CD8-positive, alpha-beta memory T cell (primary cell): Measurements from ENCODE around the gene TMEM184A. TPM values are rescaled to one million over a fixed set of nuclear protein-coding genes. Genes with fewer than 3 reads are reported as not detected.

ENCODE experiments used
- CTCF ChIA-PET: fragments of 350-600 bp; sonication (Branson Sonifier 250); formaldehyde crosslinking; loops from one replicate; lab custom pipeline; 2021; ENCODE audit warnings: antibody characterized with exemption; lab: Charles Lee
- POLR2A ChIA-PET: fragments of 350-600 bp; sonication (Branson Sonifier 250); formaldehyde crosslinking; loops from one replicate; lab custom pipeline; 2021; ENCODE audit warnings: antibody characterized with exemption; lab: Charles Lee
- DNase-seq, 5 donors: peaks; one replicate each; pipeline versions ENCODE4 v3.0.0 to v3.0.0-alpha.2; 2020 to 2022; ENCODE audit warnings: mixed read lengths in 1 of 5
- H3K27ac ChIP-seq: one replicate; pipeline ENCODE4 v1.7.0; 2013; ENCODE audit warnings: low read depth, mild to moderate bottlenecking, low read length, moderate library complexity
- H3K27me3 ChIP-seq: 2 replicates; pipeline ENCODE4 v1.7.0; 2013; ENCODE audit warnings: low read length, mild to moderate bottlenecking; ENCODE audit not compliant: insufficient read depth, poor library complexity, severe bottlenecking
- H3K36me3 ChIP-seq: 2 replicates; pipeline ENCODE4 v1.7.0; 2013; ENCODE audit warnings: mild to moderate bottlenecking, low read length, moderate library complexity; ENCODE audit not compliant: insufficient read depth
- H3K4me1 ChIP-seq: 2 replicates; pipeline ENCODE4 v1.7.0; 2013; ENCODE audit warnings: mild to moderate bottlenecking, low read length, moderate library complexity; ENCODE audit not compliant: insufficient read depth
- H3K4me3 ChIP-seq: 2 replicates; pipeline ENCODE4 v1.7.0; 2013; ENCODE audit warnings: mild to moderate bottlenecking, low read length
- H3K9me3 ChIP-seq: 2 replicates; pipeline ENCODE4 v1.7.0; 2013; ENCODE audit warnings: mild to moderate bottlenecking, low read length
- H3K27ac Mint-ChIP-seq, 8 donors: one replicate each; pipeline ENCODE4 v1.8.0; 2020 to 2021; ENCODE audit warnings: mixed read lengths in 8 of 8, mild to moderate bottlenecking in 6 of 8, inconsistent platforms in 3 of 8, moderate library complexity in 3 of 8
- H3K27me3 Mint-ChIP-seq, 2 donors: one replicate each; pipeline ENCODE4 v1.8.0; 2020 to 2021; ENCODE audit warnings: mixed read lengths in 2 of 2, mild to moderate bottlenecking in 1 of 2, moderate library complexity in 1 of 2
- H3K36me3 Mint-ChIP-seq, 3 donors: one replicate each; pipeline ENCODE4 v1.8.0; 2020 to 2021; ENCODE audit warnings: mixed read lengths in 3 of 3, inconsistent platforms in 1 of 3, mild to moderate bottlenecking in 1 of 3
- H3K4me1 Mint-ChIP-seq, 3 donors: one replicate each; pipeline ENCODE4 v1.8.0; 2020 to 2021; ENCODE audit warnings: mixed read lengths in 3 of 3, inconsistent platforms in 1 of 3, mild to moderate bottlenecking in 1 of 3
- H3K4me3 Mint-ChIP-seq, 7 donors: one replicate each; pipeline ENCODE4 v1.8.0; 2020 to 2021; ENCODE audit warnings: mixed read lengths in 7 of 7, mild to moderate bottlenecking in 6 of 7, moderate library complexity in 4 of 7, inconsistent platforms in 2 of 7
- H3K9me3 Mint-ChIP-seq, 5 donors: one replicate each; pipeline ENCODE4 v1.8.0; 2020 to 2022; ENCODE audit warnings: mixed read lengths in 5 of 5, mild to moderate bottlenecking in 3 of 5, moderate library complexity in 2 of 5, inconsistent platforms in 1 of 5
- polyA plus RNA-seq: library from polyadenylated mRNA; unstranded; fragments of 300-500 nt; fragmentation: Illumina TruSeq; gene quantifications from one replicate; pipeline ENCODE4 v1.2.3, GENCODE V29; 2021
- total RNA-seq, 2 experiments: library from RNA; stranded (reverse); gene quantifications; one replicate each; pipeline ENCODE4 v1.2.3, GENCODE V29; 2021

Gene TMEM184A
- total and polyA plus RNA-seq, 3 experiments from 2014 or later: not detected

- H3K4me1 Mint-ChIP-seq: peaks cover 0 to under 1% (median 0%) of the 10 kb centered on the region in 3 donors
- Histone ChIP-seq H3K36me3 (no peaks in the 10 kb centered on the region), H3K4me3 (no peak overlapping the region), H3K4me1 (no peaks in the 10 kb centered on the region), H3K9me3 (no peaks in the 10 kb centered on the region), H3K27me3 (peaks cover under 1% of the 10 kb centered on the region), H3K27ac (no peak overlapping the region)
- no peak for DNase-seq
- H3K9me3 Mint-ChIP-seq: no peaks in the 10 kb centered on the region
- ChIA-PET POLR2A (no interaction called here), CTCF (no interaction called here)
- peaks cover 19 to 36% of the 10 kb centered on the region in 2 donors for H3K27me3 Mint-ChIP-seq
- no peak overlapping the region for H3K4me3 Mint-ChIP-seq
- no peak overlapping the region for H3K27ac Mint-ChIP-seq
- H3K36me3 Mint-ChIP-seq: no peaks in the 10 kb centered on the region
Observed at GRCh38 chr7:1598286-1598685, 42.3 kb upstream of the TMEM184A start.

- DNase-seq: no peak
- Mint-ChIP-seq H3K9me3 (no peaks in the 10 kb centered on the region), H3K4me3 (no peak overlapping the region), H3K27me3 (peaks cover 23 to 37% of the 10 kb centered on the region in 2 donors), H3K4me1 (peaks cover 0 to 6% (median 5%) of the 10 kb centered on the region in 3 donors), H3K27ac (no peak overlapping the region), H3K36me3 (no peaks in the 10 kb centered on the region)
- CTCF ChIA-PET: no interaction called here
- Histone ChIP-seq H3K36me3 (no peaks in the 10 kb centered on the region), H3K4me1 (no peaks in the 10 kb centered on the region), H3K4me3 (no peak overlapping the region), H3K27ac (no peak overlapping the region), H3K27me3 (peaks cover 6% of the 10 kb centered on the region), H3K9me3 (no peaks in the 10 kb centered on the region)
- POLR2A ChIA-PET: no interaction called here
Observed at GRCh38 chr7:1597791-1598190, 41.8 kb upstream of the TMEM184A start.

DNA sequence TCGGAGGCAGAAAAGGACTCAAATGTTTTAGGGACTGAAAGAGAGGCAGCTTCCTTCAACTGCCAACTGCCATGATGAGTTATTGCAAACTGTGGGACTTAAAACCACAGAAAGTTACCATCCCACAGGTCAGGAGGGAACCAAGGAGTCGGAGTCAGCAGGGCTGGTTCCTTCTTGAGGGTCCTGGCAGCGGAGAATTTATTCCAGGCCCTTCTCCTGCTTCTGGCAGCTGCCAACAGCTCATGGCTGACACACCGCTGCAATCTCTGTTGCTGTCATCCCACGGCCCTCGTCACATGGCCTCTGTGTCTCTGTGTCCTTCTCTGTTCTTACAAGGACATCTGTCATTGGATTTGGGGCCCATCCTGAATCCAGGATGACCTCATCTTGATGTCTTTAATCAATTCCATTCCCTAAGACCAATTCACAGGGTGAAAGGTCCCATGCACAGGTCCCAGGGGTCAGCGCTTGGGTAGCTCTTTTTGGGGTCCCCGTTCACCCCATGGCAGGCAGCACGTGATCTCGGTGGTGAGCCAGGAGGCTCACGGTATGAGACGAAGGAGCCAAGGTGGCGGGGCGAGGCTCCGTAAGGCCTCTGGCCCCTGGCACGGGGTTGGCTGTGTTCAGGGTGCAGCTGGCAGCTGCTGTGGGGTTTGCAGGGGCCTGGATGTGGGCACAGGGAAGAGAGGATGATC is 41.2 kb upstream of the TMEM184A start:
- H3K27ac Mint-ChIP-seq: no peak overlapping the region
- DNase-seq: no peak
- CTCF ChIA-PET: no interaction called here
- Histone ChIP-seq H3K27me3 (peaks cover 8% of the 10 kb centered on the region), H3K36me3 (no peaks in the 10 kb centered on the region), H3K9me3 (no peaks in the 10 kb centered on the region), H3K27ac (no peak overlapping the region), H3K4me3 (no peak overlapping the region), H3K4me1 (peaks cover 2% of the 10 kb centered on the region)
- POLR2A ChIA-PET: no interaction called here
- H3K36me3 Mint-ChIP-seq: peaks cover 0 to 2% (median 0%) of the 10 kb centered on the region in 3 donors
- H3K27me3 Mint-ChIP-seq: peaks cover 28 to 43% of the 10 kb centered on the region in 2 donors
- no peaks in the 10 kb centered on the region for H3K9me3 Mint-ChIP-seq
- peaks cover 5 to 11% (median 11%) of the 10 kb centered on the region in 3 donors for H3K4me1 Mint-ChIP-seq
- no peak overlapping the region for H3K4me3 Mint-ChIP-seq

- H3K4me3 Mint-ChIP-seq: no peak overlapping the region
- Histone ChIP-seq H3K36me3 (no peaks in the 10 kb centered on the region), H3K27ac (no peak overlapping the region), H3K4me3 (no peak overlapping the region), H3K9me3 (no peaks in the 10 kb centered on the region), H3K27me3 (peaks cover 8% of the 10 kb centered on the region), H3K4me1 (peaks cover 10% of the 10 kb centered on the region)
- peaks cover 0 to 2% (median 0%) of the 10 kb centered on the region in 3 donors for H3K36me3 Mint-ChIP-seq
- CTCF ChIA-PET: no interaction called here
- DNase-seq: no peak
- POLR2A ChIA-PET: no interaction called here
- peaks cover 12 to 19% (median 19%) of the 10 kb centered on the region in 3 donors for H3K4me1 Mint-ChIP-seq
- peaks cover 0 to 3% (median 0%) of the 10 kb centered on the region in 5 donors for H3K9me3 Mint-ChIP-seq
- H3K27me3 Mint-ChIP-seq: peaks cover 34 to 51% of the 10 kb centered on the region in 2 donors
- H3K27ac Mint-ChIP-seq: no peak overlapping the region
Observed at GRCh38 chr7:1596181-1597043, 40.4 kb upstream of the TMEM184A start.

DNA sequence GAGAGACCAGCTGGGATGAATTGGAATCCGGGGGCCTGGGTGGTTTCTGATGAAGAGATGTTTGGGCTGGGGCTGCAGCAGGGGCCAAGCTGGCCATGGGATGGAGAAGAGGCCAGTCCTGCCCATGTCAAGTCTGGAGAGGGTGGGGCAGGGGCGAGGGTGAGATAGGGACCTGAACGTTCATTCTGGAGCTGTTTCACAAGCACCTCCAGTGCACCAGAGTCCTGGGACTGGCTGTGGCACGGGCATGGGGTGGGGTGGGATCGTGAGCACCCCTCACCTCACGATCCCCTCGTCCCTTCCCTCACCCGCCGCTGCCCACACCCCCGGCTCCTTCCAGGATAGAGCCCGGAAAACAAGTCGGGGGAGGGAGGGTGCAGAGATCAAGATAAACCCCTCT is 39.6 kb upstream of the TMEM184A start:
- Mint-ChIP-seq H3K4me3 (no peak overlapping the region), H3K27me3 (peaks cover 38 to 55% of the 10 kb centered on the region in 2 donors), H3K27ac (no peak overlapping the region), H3K9me3 (peaks cover 0 to 3% (median 0%) of the 10 kb centered on the region in 5 donors), H3K4me1 (peaks cover 14 to 24% (median 22%) of the 10 kb centered on the region in 3 donors), H3K36me3 (peaks cover 0 to 2% (median 0%) of the 10 kb centered on the region in 3 donors)
- Histone ChIP-seq H3K4me3 (no peak overlapping the region), H3K27ac (no peak overlapping the region), H3K9me3 (no peaks in the 10 kb centered on the region), H3K4me1 (peaks cover 11% of the 10 kb centered on the region), H3K27me3 (peaks cover 8% of the 10 kb centered on the region), H3K36me3 (no peaks in the 10 kb centered on the region)
- CTCF ChIA-PET: no interaction called here
- POLR2A ChIA-PET: no interaction called here
- no peak for DNase-seq

- Histone ChIP-seq H3K27ac (no peak overlapping the region), H3K36me3 (no peaks in the 10 kb centered on the region), H3K9me3 (no peaks in the 10 kb centered on the region), H3K4me3 (no peak overlapping the region), H3K27me3 (peaks cover 11% of the 10 kb centered on the region), H3K4me1 (peaks cover 11% of the 10 kb centered on the region)
- no peak overlapping the region for H3K27ac Mint-ChIP-seq
- peaks cover 14 to 24% (median 22%) of the 10 kb centered on the region in 3 donors for H3K4me1 Mint-ChIP-seq
- no peak overlapping the region for H3K4me3 Mint-ChIP-seq
- peaks cover 34 to 59% of the 10 kb centered on the region in 2 donors for H3K27me3 Mint-ChIP-seq
- CTCF ChIA-PET: no interaction called here
- H3K9me3 Mint-ChIP-seq: peaks cover 0 to 3% (median 0%) of the 10 kb centered on the region in 5 donors
- DNase-seq: no peak
- POLR2A ChIA-PET: no interaction called here
- peaks cover 0 to 2% (median 0%) of the 10 kb centered on the region in 3 donors for H3K36me3 Mint-ChIP-seq
Observed at GRCh38 chr7:1595027-1595426, 39.0 kb upstream of the TMEM184A start.

GRCh38 chr7:1593904-1594421 is 38.0 kb upstream of the TMEM184A start:
- Histone ChIP-seq H3K9me3 (no peaks in the 10 kb centered on the region), H3K27me3 (peaks cover 12% of the 10 kb centered on the region), H3K27ac (no peak overlapping the region), H3K4me1 (peaks cover 11% of the 10 kb centered on the region), H3K36me3 (no peaks in the 10 kb centered on the region), H3K4me3 (no peak overlapping the region)
- Mint-ChIP-seq H3K36me3 (peaks cover 0 to 3% (median 2%) of the 10 kb centered on the region in 3 donors), H3K27ac (no peak overlapping the region), H3K4me1 (peaks cover 14 to 24% (median 22%) of the 10 kb centered on the region in 3 donors), H3K9me3 (peaks cover 0 to 3% (median 0%) of the 10 kb centered on the region in 5 donors), H3K27me3 (peaks cover 33 to 64% of the 10 kb centered on the region in 2 donors), H3K4me3 (no peak overlapping the region)
- DNase-seq: no peak
- ChIA-PET CTCF (no interaction called here), POLR2A (no interaction called here)
